ENCODE measurements around the gene PLCG2. TPM values are rescaled to one million over a fixed set of nuclear protein-coding genes. Genes with fewer than 3 reads are reported as not detected.
A peak's percentile ranks its signal among the peaks of the same experiment; 100 is the strongest.

PLCG2 gene
- polyA plus RNA-seq, 3 donors: 19.5 to 47.4 (median 35.5) TPM

GRCh38 chr16:81964808-81965207, 185.7 kb downstream of the PLCG2 start:
- Mint-ChIP-seq H3K36me3 (peaks cover 18 to 19% of the 10 kb centered on the region in 2 donors), H3K27ac (no peak overlapping the region), H3K4me1 (peaks cover 4% of the 10 kb centered on the region), H3K27me3 (ENCODE audit: low read depth in 3 of 3) (peaks cover 0 to 3% (median 2%) of the 10 kb centered on the region in 3 donors), H3K9me3 (peaks cover 3 to 10% (median 6%) of the 10 kb centered on the region in 7 donors), H3K4me3 (no peak overlapping the region)
- Histone ChIP-seq H2AFZ (ENCODE audit: insufficient read depth, low read depth, low read length, poor library complexity, severe bottlenecking) (no peak overlapping the region), H3K4me1 (ENCODE audit: control insufficient read depth in 1 of 2, insufficient read depth in 2 of 2, low read length in 2 of 2) (no peaks in the 10 kb centered on the region), H3K9ac (ENCODE audit: insufficient read depth, low read length, poor library complexity, severe bottlenecking) (no peak overlapping the region), H3K9me3 (replicated peaks in 1 of 2; ENCODE audit: control insufficient read depth in 1 of 2, insufficient read depth in 1 of 2, low read length in 2 of 2) (no peaks in the 10 kb centered on the region), H3K27me3 (ENCODE audit: control insufficient read depth in 2 of 2, insufficient read depth in 2 of 2, low read length in 2 of 2) (no peaks in the 10 kb centered on the region), H3K36me3 (replicated peaks in 1 of 2; ENCODE audit: control insufficient read depth in 1 of 2, insufficient read depth in 2 of 2, low read length in 2 of 2) (peaks cover 4 to 20% of the 10 kb centered on the region in 2 donors), H4K20me1 (ENCODE audit: insufficient read depth, low read length) (no peaks in the 10 kb centered on the region), H3K27ac (ENCODE audit: low read depth in 1 of 2, low read length in 2 of 2) (no peak overlapping the region), H3K79me2 (ENCODE audit: insufficient read depth, low read length) (no peaks in the 10 kb centered on the region), H3K4me2 (replicated peaks; ENCODE audit: extremely low read depth, low read length, poor library complexity, severe bottlenecking) (no peak overlapping the region), H3K4me3 (replicated peaks in 1 of 3; ENCODE audit: low read depth in 2 of 3, low read length in 3 of 3) (no peak overlapping the region)
- intact Hi-C loops (cut with micrococcal nuclease): no loop called here
- no peak for DNase-seq
- TF ChIP-seq, protein P1, sequence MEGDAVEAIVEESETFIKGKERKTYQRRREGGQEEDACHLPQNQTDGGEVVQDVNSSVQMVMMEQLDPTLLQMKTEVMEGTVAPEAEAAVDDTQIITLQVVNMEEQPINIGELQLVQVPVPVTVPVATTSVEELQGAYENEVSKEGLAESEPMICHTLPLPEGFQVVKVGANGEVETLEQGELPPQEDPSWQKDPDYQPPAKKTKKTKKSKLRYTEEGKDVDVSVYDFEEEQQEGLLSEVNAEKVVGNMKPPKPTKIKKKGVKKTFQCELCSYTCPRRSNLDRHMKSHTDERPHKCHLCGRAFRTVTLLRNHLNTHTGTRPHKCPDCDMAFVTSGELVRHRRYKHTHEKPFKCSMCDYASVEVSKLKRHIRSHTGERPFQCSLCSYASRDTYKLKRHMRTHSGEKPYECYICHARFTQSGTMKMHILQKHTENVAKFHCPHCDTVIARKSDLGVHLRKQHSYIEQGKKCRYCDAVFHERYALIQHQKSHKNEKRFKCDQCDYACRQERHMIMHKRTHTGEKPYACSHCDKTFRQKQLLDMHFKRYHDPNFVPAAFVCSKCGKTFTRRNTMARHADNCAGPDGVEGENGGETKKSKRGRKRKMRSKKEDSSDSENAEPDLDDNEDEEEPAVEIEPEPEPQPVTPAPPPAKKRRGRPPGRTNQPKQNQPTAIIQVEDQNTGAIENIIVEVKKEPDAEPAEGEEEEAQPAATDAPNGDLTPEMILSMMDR (IDR thresholded peaks at IDR 0.05): no peak
- WGBS (ENCODE audit: insufficient coverage): no CpG with 5 or more reads among the region's 6 CpGs

DNA sequence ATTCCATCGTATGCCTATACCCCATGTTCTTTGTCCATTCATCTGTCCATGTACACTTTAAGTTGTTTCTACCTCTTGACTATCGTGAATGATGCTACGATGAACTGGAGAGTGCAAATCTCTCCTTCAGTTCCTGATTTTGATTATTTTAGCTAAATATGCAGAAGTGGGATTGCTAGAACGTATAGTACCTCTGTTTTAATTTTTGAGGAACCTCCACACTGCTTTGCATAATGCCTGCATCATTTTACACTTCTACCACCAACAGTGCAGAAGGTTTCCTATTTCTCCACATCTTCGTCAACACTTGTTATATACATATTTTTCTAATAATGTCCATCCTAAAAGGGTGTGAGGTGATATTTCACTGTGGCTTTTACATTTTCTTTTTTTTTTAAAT, 188.3 kb downstream of the PLCG2 start:
- Histone ChIP-seq H3K36me3 (replicated peaks in 1 of 2; ENCODE audit: control insufficient read depth in 1 of 2, insufficient read depth in 2 of 2, low read length in 2 of 2) (no peaks in the 10 kb centered on the region), H3K4me2 (replicated peaks; ENCODE audit: extremely low read depth, low read length, poor library complexity, severe bottlenecking) (no peak overlapping the region), H3K9ac (ENCODE audit: insufficient read depth, low read length, poor library complexity, severe bottlenecking) (no peak overlapping the region), H2AFZ (ENCODE audit: insufficient read depth, low read depth, low read length, poor library complexity, severe bottlenecking) (no peak overlapping the region), H3K27me3 (ENCODE audit: control insufficient read depth in 2 of 2, insufficient read depth in 2 of 2, low read length in 2 of 2) (no peaks in the 10 kb centered on the region), H3K27ac (ENCODE audit: low read depth in 1 of 2, low read length in 2 of 2) (no peak overlapping the region), H3K79me2 (ENCODE audit: insufficient read depth, low read length) (no peaks in the 10 kb centered on the region), H4K20me1 (ENCODE audit: insufficient read depth, low read length) (no peaks in the 10 kb centered on the region), H3K4me1 (ENCODE audit: control insufficient read depth in 1 of 2, insufficient read depth in 2 of 2, low read length in 2 of 2) (no peaks in the 10 kb centered on the region), H3K9me3 (replicated peaks in 1 of 2; ENCODE audit: control insufficient read depth in 1 of 2, insufficient read depth in 1 of 2, low read length in 2 of 2) (peaks cover 2 to 8% of the 10 kb centered on the region in 2 donors), H3K4me3 (replicated peaks in 1 of 3; ENCODE audit: low read depth in 2 of 3, low read length in 3 of 3) (no peak overlapping the region)
- Mint-ChIP-seq H3K4me1 (peaks cover 4% of the 10 kb centered on the region), H3K36me3 (no peaks in the 10 kb centered on the region), H3K27me3 (ENCODE audit: low read depth in 3 of 3) (peaks cover 2 to 6% (median 3%) of the 10 kb centered on the region in 3 donors), H3K27ac (no peak overlapping the region), H3K9me3 (peaks cover 6 to 17% (median 12%) of the 10 kb centered on the region in 7 donors), H3K4me3 (no peak overlapping the region)
- peak; percentile 11 to 28 (median 25) for DNase-seq
- TF ChIP-seq, protein P1 (IDR thresholded peaks at IDR 0.05): no peak
- WGBS (ENCODE audit: insufficient coverage): no CpG with 5 or more reads among the region's 5 CpGs
- intact Hi-C loops (cut with micrococcal nuclease): no loop called here

Measured in CD14-positive monocyte (primary cell).